ENCODE measurements around the gene PPIL1.

- no peak for TF ChIP-seq CTCF (conservative IDR thresholded peaks at IDR 0.05 in 1 of 2, IDR thresholded peaks at IDR 0.05 in 1 of 2; ENCODE audit: low read depth in 1 of 2, low read length in 2 of 2)
- TF ChIP-seq EZH2 (IDR thresholded peaks at IDR 0.05; ENCODE audit: low read length, missing control alignments): no peak
Observed at GRCh38 chr6:36832313-36832712, 42.3 kb downstream of the PPIL1 start.

All from fibroblast of lung (primary cell).